ENCODE results near the gene LRP1. TPM values are rescaled to one million over a fixed set of nuclear protein-coding genes. Genes with fewer than 3 reads are reported as not detected.
A peak's percentile ranks its signal among the peaks of the same experiment; 100 is the strongest.

The LRP1 gene
- total RNA-seq, 1 experiment from 2014 or later: 5.8 TPM

GRCh38 chr12:57236201-57236924, 108.1 kb downstream of the LRP1 start:
- no peak for DNase-seq (ENCODE audit: low spot score)

GRCh38 chr12:57236925-57237595, 108.8 kb downstream of the LRP1 start:
- DNase-seq (ENCODE audit: low spot score): no peak

- DNase-seq (ENCODE audit: low spot score): no peak
These were observed 109.3 kb downstream of the LRP1 start for GRCh38 chr12:57237596-57237931.

- no peak for DNase-seq (ENCODE audit: low spot score)
These were observed 109.9 kb downstream of the LRP1 start for GRCh38 chr12:57237932-57238853.

- DNase-seq (ENCODE audit: low spot score): peak; percentile 71
These were observed 110.7 kb downstream of the LRP1 start for GRCh38 chr12:57238854-57239554.

- DNase-seq (ENCODE audit: low spot score): no peak
These were observed 111.3 kb downstream of the LRP1 start for GRCh38 chr12:57239587-57240065.

GRCh38 chr12:57240066-57240921, 112.0 kb downstream of the LRP1 start:
- DNase-seq (ENCODE audit: low spot score): peak; percentile 61

GRCh38 chr12:57240926-57241401, 112.7 kb downstream of the LRP1 start:
- no peak for DNase-seq (ENCODE audit: low spot score)

GRCh38 chr12:57241402-57242310, 113.4 kb downstream of the LRP1 start:
- DNase-seq (ENCODE audit: low spot score): no peak

- DNase-seq (ENCODE audit: low spot score): no peak
These were observed 114.0 kb downstream of the LRP1 start for GRCh38 chr12:57242329-57242690.

- DNase-seq (ENCODE audit: low spot score): no peak
These were observed 114.6 kb downstream of the LRP1 start for GRCh38 chr12:57242691-57243454.

GRCh38 chr12:57243521-57244311, 115.4 kb downstream of the LRP1 start:
- DNase-seq (ENCODE audit: low spot score): no peak

GRCh38 chr12:57244312-57244696, 116.0 kb downstream of the LRP1 start:
- DNase-seq (ENCODE audit: low spot score): no peak

GRCh38 chr12:57247041-57247440, 118.8 kb downstream of the LRP1 start:
- DNase-seq (ENCODE audit: low spot score): no peak

GRCh38 chr12:57248934-57249742, 120.9 kb downstream of the LRP1 start:
- no peak for DNase-seq (ENCODE audit: low spot score)

GRCh38 chr12:57250541-57250940, 122.3 kb downstream of the LRP1 start:
- DNase-seq (ENCODE audit: low spot score): no peak

- DNase-seq (ENCODE audit: low spot score): no peak
These were observed 122.7 kb downstream of the LRP1 start, which contains the start of gene STAC3 for GRCh38 chr12:57250956-57251355. STAC3 (minus strand) TSS chr12:57251187; CDS start chr12:57249636, 1,551 bp downstream.

All from H4 (cell line).